Measurements from ENCODE around the gene CA5A.

Gene CA5A

GRCh38 chr16:87968541-87968940, 32.2 kb upstream of the CA5A start:
- no peak overlapping the region for H3K4me3 ChIP-seq (ENCODE audit: low read depth, low read length)
- TF ChIP-seq CTCF (IDR thresholded peaks at IDR 0.05; ENCODE audit: borderline replicate concordance, insufficient read depth, low read depth, low read length), result no peak

- H3K4me3 ChIP-seq (ENCODE audit: low read depth, low read length), result no peak overlapping the region
- no peak for TF ChIP-seq CTCF (IDR thresholded peaks at IDR 0.05; ENCODE audit: borderline replicate concordance, insufficient read depth, low read depth, low read length)
Observed at GRCh38 chr16:87966685-87967185, 30.4 kb upstream of the CA5A start.

- H3K4me3 ChIP-seq (ENCODE audit: low read depth, low read length), result no peak overlapping the region
- TF ChIP-seq CTCF (IDR thresholded peaks at IDR 0.05; ENCODE audit: borderline replicate concordance, insufficient read depth, low read depth, low read length), result no peak
Observed at GRCh38 chr16:87966064-87966645, 29.8 kb upstream of the CA5A start.

- H3K4me3 ChIP-seq (ENCODE audit: low read depth, low read length), result no peak overlapping the region
- no peak for TF ChIP-seq CTCF (IDR thresholded peaks at IDR 0.05; ENCODE audit: borderline replicate concordance, insufficient read depth, low read depth, low read length)
Observed at GRCh38 chr16:87965417-87965816, 29.1 kb upstream of the CA5A start.

- no peak for TF ChIP-seq CTCF (IDR thresholded peaks at IDR 0.05; ENCODE audit: borderline replicate concordance, insufficient read depth, low read depth, low read length)
- no peak overlapping the region for H3K4me3 ChIP-seq (ENCODE audit: low read depth, low read length)
Observed at GRCh38 chr16:87964049-87964659, 27.8 kb upstream of the CA5A start.

GRCh38 chr16:87963400-87963799, 27.1 kb upstream of the CA5A start:
- no peak for TF ChIP-seq CTCF (IDR thresholded peaks at IDR 0.05; ENCODE audit: borderline replicate concordance, insufficient read depth, low read depth, low read length)
- no peak overlapping the region for H3K4me3 ChIP-seq (ENCODE audit: low read depth, low read length)

- no peak overlapping the region for H3K4me3 ChIP-seq (ENCODE audit: low read depth, low read length)
- TF ChIP-seq CTCF (IDR thresholded peaks at IDR 0.05; ENCODE audit: borderline replicate concordance, insufficient read depth, low read depth, low read length), result no peak
Observed at GRCh38 chr16:87961623-87962022, 25.3 kb upstream of the CA5A start.

All from GM12875 (cell line).